Pancreas (tissue), 10 donors: ENCODE data around the gene NUMB. TPM values are rescaled to one million over a fixed set of nuclear protein-coding genes. Genes with fewer than 3 reads are reported as not detected.
"Not testable (repeated sequence)": the region's sequence is repeated elsewhere in the genome, so short reads cannot be mapped to it uniquely, and the experiment has no call there.

Source experiments
- ATAC-seq, 4 donors: fragments of 200-7000 bp; cut with Tn5 transposase; one replicate each; pipeline versions ENCODE4 v1.8.0 to v1.9.1; 2020; ENCODE audit warnings: mild to moderate bottlenecking in 4 of 4, moderate library complexity in 4 of 4
- DNase-seq, 6 donors: peaks; one replicate each; pipeline ENCODE4 v3.0.0-alpha.2; 2020
- FAIRE-seq: peaks from 2 replicates; lab custom pipeline; 2012; peaks lifted over from hg19 to GRCh38; lab: Jason Lieb, UNC
- H3K27ac ChIP-seq, 4 donors: fragments of 200-600 bp; sonication (generic); 1 replicate in 3 of 4; 2 replicates in 1 of 4; pipeline versions ENCODE4 v1.5.0 to v1.8.0; 2020
- H3K27me3 ChIP-seq, 4 donors: fragments of 200-600 bp; one replicate each; pipeline ENCODE4 v1.8.0; 2021
- H3K36me3 ChIP-seq, 3 donors: fragments of 200-600 bp; sonication (generic) in 1 of 3; one replicate each; pipeline versions ENCODE4 v1.5.0 to v1.8.0; 2020 to 2021
- H3K4me1 ChIP-seq, 3 donors: fragments of 200-600 bp; one replicate each; pipeline ENCODE4 v1.8.0; 2021
- H3K4me3 ChIP-seq, 4 donors: fragments of 200-600 bp; sonication (generic) in 2 of 4; one replicate each; pipeline versions ENCODE4 v1.5.0 to v1.8.0; 2020 to 2021
- H3K9me3 ChIP-seq, 4 donors: fragments of 200-600 bp; one replicate each; pipeline ENCODE4 v1.8.0; 2021
- WGBS, 2 donors: extraction: QIAGEN DNeasy Blood & Tissue Kit; methylation state at CpG; one replicate each; pipeline ENCODE4 v1.1.7; 2013; 5-methylcytosine and 5-hydroxymethylcytosine counted together
- intact Hi-C, 3 donors: fragments of 100-400 bp; cut with DNase I; formaldehyde crosslinking; loops; one replicate each; pipeline versions ENCODE4 v1.11.1 to v1.14.2; 2022
- polyA plus RNA-seq, 2 donors: library from polyadenylated mRNA; stranded (reverse); fragments of 200-250 nt; gene quantifications; one replicate each; pipeline ENCODE4 v1.2.3, GENCODE V29; 2013
- total RNA-seq, 6 donors: library from RNA; stranded (reverse); fragmentation: NEBNext Ultra II Directional in 4 of 6; extraction: Animal tissue kit (Norgen Biotek cat#: 25700) in 4 of 6; gene quantifications; one replicate each; pipeline versions ENCODE4 v1.2.1 to v1.2.4, GENCODE V29; 2021 to 2023
- TF ChIP-seq, protein P1 (sequence below), 4 donors: fragments of 200-600 bp; sonication (generic) in 3 of 4; IDR thresholded peaks; one replicate each; pipeline versions ENCODE4 v1.5.0 to v1.8.0; 2021; ENCODE audit warnings: antibody characterized with exemption in 4 of 4
- donor health status: healthy with polysubstance abuse.
- donor health status: DM: no; HTN: no; CAD: no; lungs with moderate emphysema.
- donor health status: DM: no; HTN: no; CAD: no.
- donor health status: control.
- donor health status: control.
- donor health status: Bipolar disorder and iron deficiency.
- donor health status: DM: yes; HTN: yes; CAD: no.
- donor health status: DM: no; HTN: no; CAD: no.
- donor health status: DM: no; HTN: no; CAD: no.
- donor health status: DM: yes; HTN: yes; CAD: no.

NUMB gene
- total and polyA plus RNA-seq, 8 donors = 23.9 to 53.8 (median 32.5) TPM

DNA sequence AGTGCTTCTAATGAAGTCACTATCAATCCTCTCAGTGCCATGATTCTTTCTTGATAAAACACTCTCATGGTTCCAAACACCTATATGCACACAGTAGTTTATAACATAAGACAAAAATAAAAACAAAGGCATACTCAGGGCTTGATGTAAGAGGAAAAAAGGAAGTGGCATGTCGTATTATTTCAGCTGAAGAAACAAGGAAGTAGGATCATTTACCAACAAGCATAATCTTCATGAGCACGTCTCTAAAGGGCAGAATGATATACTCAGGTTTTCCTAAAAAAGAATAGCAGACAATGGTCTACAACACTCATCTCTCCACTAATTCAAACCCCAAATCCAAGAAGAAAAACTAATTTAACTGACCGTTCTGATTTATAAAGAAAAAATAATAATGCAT, 33.9 kb downstream of the NUMB start:
- TF ChIP-seq, protein P1, sequence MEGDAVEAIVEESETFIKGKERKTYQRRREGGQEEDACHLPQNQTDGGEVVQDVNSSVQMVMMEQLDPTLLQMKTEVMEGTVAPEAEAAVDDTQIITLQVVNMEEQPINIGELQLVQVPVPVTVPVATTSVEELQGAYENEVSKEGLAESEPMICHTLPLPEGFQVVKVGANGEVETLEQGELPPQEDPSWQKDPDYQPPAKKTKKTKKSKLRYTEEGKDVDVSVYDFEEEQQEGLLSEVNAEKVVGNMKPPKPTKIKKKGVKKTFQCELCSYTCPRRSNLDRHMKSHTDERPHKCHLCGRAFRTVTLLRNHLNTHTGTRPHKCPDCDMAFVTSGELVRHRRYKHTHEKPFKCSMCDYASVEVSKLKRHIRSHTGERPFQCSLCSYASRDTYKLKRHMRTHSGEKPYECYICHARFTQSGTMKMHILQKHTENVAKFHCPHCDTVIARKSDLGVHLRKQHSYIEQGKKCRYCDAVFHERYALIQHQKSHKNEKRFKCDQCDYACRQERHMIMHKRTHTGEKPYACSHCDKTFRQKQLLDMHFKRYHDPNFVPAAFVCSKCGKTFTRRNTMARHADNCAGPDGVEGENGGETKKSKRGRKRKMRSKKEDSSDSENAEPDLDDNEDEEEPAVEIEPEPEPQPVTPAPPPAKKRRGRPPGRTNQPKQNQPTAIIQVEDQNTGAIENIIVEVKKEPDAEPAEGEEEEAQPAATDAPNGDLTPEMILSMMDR (IDR thresholded peaks at IDR 0.05) = no peak
- no peak overlapping the region for H3K4me3 ChIP-seq
- DNase-seq (no peak), FAIRE-seq (no peak), ATAC-seq (peak in 2 of 4 donors; percentile 36 to 45)
- H3K4me1 ChIP-seq = peaks cover 0 to 28% (median 15%) of the 10 kb centered on the region in 3 donors
- intact Hi-C loops = no loop called here
- 24 to 28% methylated on average over 3 of the region's 3 CpGs for WGBS, 2 donors
- H3K36me3 ChIP-seq = no peaks in the 10 kb centered on the region
- H3K27ac ChIP-seq = peak overlapping the region in 2 of 4 donors; percentile 8
- H3K9me3 ChIP-seq = no peaks in the 10 kb centered on the region
- H3K27me3 ChIP-seq = no peaks in the 10 kb centered on the region

DNA sequence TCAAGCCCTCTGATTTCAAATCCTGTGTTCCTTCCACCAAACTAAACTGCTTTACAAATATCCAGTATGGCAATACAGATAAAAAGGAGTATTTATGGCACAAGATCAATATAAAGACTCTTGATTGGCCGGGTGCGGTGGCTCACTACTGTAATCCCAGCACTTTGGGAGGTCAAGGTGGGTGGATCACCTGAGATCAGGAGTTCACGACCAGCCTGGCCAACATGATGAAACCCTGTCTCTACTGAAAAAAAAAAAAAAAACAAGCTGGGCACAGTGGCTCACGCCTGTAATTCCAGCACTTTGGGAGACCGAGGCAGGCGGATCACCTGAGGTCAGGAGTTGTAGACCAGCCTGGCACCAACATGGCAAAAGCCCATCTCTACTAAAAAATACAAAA, 35.3 kb downstream of the NUMB start:
- ATAC-seq, FAIRE-seq, intact Hi-C loops, H3K27me3 ChIP-seq, H3K9me3 ChIP-seq, H3K27ac ChIP-seq, H3K4me3 ChIP-seq, DNase-seq, H3K36me3 ChIP-seq: not testable (repeated sequence)
- peaks cover 0 to 20% (median 6%) of the 10 kb centered on the region in 3 donors for H3K4me1 ChIP-seq
- 75% methylated on average over 6 of the region's 6 CpGs for WGBS, 2 donors

DNA sequence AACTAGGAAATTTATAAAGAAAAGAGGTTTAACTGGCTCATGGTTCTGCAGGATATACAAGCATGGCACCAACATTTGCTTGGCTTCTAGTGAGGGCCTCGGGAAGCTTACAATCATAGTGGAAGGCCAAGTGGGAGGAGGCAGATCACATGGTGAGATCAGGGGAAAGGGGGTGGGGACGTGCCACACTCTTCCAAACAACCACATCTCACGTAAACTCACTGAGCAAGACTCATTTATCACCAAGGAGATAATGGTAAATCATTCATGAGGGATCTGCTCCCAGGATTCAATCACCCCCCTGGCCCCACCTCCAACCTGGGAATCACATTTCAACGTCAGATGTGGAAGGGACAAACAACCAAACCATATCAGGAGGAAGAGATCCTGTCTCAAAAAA, 35.8 kb downstream of the NUMB start:
- FAIRE-seq (no peak), ATAC-seq (peak; percentile 35 to 69 (median 53)), DNase-seq (no peak)
- TF ChIP-seq, protein P1 (IDR thresholded peaks at IDR 0.05) = no peak
- Histone ChIP-seq H3K27me3 (no peaks in the 10 kb centered on the region), H3K9me3 (no peaks in the 10 kb centered on the region), H3K4me1 (peaks cover 0 to 14% (median under 1%) of the 10 kb centered on the region in 3 donors), H3K36me3 (no peaks in the 10 kb centered on the region), H3K4me3 (no peak overlapping the region), H3K27ac (no peak overlapping the region)
- 21 to 26% methylated on average over 4 of the region's 4 CpGs for WGBS, 2 donors
- intact Hi-C loops = no loop called here

DNA sequence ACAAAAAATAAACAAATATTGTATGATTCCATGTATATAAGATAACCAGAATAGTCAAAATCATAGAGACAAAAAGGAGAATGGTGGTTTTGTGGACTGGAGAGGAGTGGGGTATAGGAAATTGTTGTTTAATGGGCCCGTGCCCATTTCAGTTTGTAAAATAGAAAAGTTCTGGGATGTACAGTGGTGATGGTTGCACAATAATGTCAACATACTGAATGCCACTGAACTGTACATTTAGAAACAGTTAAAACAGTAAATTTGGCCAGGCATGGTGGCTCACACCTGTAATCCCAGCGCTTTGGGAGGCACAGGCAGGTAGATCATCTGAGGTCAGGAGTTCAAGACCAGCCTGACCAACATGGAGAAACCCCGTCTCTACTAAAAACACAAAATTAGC, 40.1 kb downstream of the NUMB start:
- Histone ChIP-seq H3K36me3 (no peaks in the 10 kb centered on the region), H3K27ac (no peak overlapping the region), H3K27me3 (no peaks in the 10 kb centered on the region), H3K9me3 (no peaks in the 10 kb centered on the region), H3K4me3 (no peak overlapping the region), H3K4me1 (peaks cover 0 to 4% (median 0%) of the 10 kb centered on the region in 3 donors)
- intact Hi-C loops = no loop called here
- WGBS, 2 donors = 92 to 99% methylated on average over 3 of the region's 3 CpGs
- DNase-seq (no peak), FAIRE-seq (no peak), ATAC-seq (no peak)
- TF ChIP-seq, protein P1 (IDR thresholded peaks at IDR 0.05) = no peak

DNA sequence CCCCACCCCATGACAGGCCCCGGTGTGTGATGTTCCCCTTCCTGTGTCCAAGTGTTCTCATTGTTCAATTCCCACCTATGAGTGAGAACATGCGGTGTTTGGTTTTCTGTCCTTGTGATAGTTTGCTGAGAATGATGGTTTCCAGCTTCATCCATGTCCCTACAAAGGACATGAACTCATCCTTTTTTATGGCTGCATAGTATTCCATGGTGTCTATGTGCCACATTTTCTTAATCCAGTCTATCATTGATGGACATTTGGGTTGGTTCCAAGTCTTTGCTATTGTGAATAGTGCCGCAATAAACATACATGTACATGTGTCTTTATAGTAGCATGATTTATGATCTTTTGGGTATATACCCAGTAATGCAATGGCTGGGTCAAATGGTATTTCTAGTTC, 52.1 kb downstream of the NUMB start:
- FAIRE-seq, H3K36me3 ChIP-seq, intact Hi-C loops, H3K4me3 ChIP-seq, H3K27me3 ChIP-seq, H3K9me3 ChIP-seq, H3K27ac ChIP-seq, DNase-seq, ATAC-seq: not testable (repeated sequence)
- peaks cover 0 to 14% (median 6%) of the 10 kb centered on the region in 3 donors for H3K4me1 ChIP-seq
- WGBS, 2 donors = 97 to 100% methylated on average over 2 of the region's 3 CpGs

DNA sequence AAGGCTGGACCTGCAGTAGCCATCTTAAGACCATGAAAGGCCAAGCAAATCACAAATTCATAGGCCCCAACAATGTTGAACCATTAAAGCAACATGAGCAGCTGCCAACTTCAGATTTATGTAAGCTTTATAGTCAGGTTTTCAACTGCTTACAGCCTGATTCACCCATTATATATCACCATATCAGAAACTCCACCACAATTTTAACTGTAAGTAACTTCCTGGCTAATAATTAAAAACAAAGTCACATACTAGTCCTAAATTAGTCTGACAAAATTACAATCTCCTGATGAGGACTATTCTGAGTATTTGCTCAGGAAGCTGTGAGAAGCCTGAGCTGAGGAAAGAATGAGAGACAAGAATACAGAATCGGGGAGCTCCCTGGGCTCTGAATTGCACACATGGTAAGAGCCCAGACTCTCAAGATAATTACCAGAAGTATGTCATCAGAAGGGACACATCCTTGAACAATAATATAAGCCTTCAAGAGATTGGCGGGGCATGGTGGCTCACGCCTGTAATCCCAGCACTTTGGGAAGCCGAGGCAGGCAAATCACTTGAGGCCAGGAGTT, 55.1 kb downstream of the NUMB start:
- peak overlapping the region in 1 of 4 donors; percentile 24 for H3K27ac ChIP-seq
- TF ChIP-seq, protein P1 (IDR thresholded peaks at IDR 0.05) = no peak
- intact Hi-C loops = no loop called here
- peaks cover 4 to 14% (median 6%) of the 10 kb centered on the region in 3 donors for H3K4me1 ChIP-seq
- FAIRE-seq (no peak), ATAC-seq (peak in 2 of 4 donors; percentile 18 to 19), DNase-seq (no peak)
- H3K9me3 ChIP-seq = no peaks in the 10 kb centered on the region
- H3K36me3 ChIP-seq = peaks cover 0 to 3% (median 0%) of the 10 kb centered on the region in 3 donors
- H3K27me3 ChIP-seq = no peaks in the 10 kb centered on the region
- H3K4me3 ChIP-seq = no peak overlapping the region
- WGBS, 2 donors = 87 to 96% methylated on average over 4 of the region's 4 CpGs
